BLaER1 (cell line): ENCODE results near the gene TMEM203.

Experiments used
- H3K27ac ChIP-seq: shearing (Covaris generic); formaldehyde crosslinking; 2 replicates; pipeline ENCODE4 v1.8.1; 2022
- H3K27me3 ChIP-seq: shearing (Covaris generic); formaldehyde crosslinking; 2 replicates; pipeline ENCODE4 v1.8.1; 2022
- H3K36me3 ChIP-seq: shearing (Covaris generic); formaldehyde crosslinking; 2 replicates; pipeline ENCODE4 v1.8.1; 2022
- H3K4me1 ChIP-seq: shearing (Covaris generic); formaldehyde crosslinking; 2 replicates; pipeline ENCODE4 v1.8.1; 2022
- H3K4me2 ChIP-seq: shearing (Covaris generic); formaldehyde crosslinking; 2 replicates; pipeline ENCODE4 v1.8.1; 2022
- H3K4me3 ChIP-seq: shearing (Covaris generic); formaldehyde crosslinking; 2 replicates; pipeline ENCODE4 v1.8.1; 2022
- H3K9ac ChIP-seq: shearing (Covaris generic); formaldehyde crosslinking; 2 replicates; pipeline ENCODE4 v1.8.1; 2022
- H3K9me3 ChIP-seq: shearing (Covaris generic); formaldehyde crosslinking; 2 replicates; pipeline ENCODE4 v1.8.1; 2022
- H4K20me1 ChIP-seq: shearing (Covaris generic); formaldehyde crosslinking; 2 replicates; pipeline ENCODE4 v1.8.1; 2022
- Cebpa-rat ChIP-seq: shearing (Covaris generic); IDR thresholded peaks from 2 replicates; pipeline ENCODE4 v1.8.1; 2022

The TMEM203 gene

DNA sequence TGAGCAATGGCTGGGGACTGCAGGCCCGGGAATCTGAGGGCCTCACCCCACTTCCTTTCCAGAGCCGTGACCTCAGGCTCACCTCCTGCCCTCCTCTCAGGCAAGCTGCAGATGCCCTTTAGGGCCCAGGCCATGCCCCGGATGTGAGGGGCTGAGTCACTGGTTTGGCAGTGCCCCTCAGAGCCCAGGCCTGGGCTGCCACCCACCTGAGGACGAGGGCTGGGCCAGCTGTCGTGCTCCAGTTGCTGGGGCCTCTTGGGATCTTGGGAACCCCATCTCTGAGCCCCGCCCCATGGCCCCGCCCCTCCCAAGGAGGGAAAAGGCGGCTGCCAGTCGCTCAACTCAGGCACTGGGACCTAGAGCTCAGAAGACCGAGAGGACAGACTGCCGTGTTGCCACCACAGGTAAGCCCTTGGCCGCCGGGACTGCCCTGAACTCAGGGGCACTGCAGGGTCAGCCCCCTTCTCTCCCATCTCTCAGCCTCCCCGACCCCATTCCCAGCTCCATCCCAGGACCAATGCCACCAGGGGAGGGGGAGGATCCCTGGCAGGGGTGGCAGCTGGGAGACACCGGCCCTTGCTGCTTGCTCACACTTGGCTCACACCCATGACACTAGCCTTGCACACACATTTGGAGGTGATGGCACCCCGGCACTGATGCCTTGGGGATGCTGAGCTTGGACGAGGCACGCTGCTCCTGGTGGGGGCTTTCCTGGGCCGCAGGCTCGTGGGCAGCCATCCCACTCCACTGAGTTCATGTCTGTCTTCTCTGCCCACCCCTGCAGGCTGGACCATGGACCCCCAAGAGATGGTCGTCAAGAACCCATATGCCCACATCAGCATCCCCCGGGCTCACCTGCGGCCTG lies 19.6 kb upstream of the TMEM203 start, which contains the start of gene CYSRT1:
Gene CYSRT1 (plus strand): TSS at position 345 of the 865 bp plus-strand sequence. CDS start 448 bp downstream, at position 793.
- peak within 1 kb of the TSS; percentile 84 for H3K4me3 ChIP-seq
- TF ChIP-seq Cebpa-rat, result no peak
- peak within 1 kb of the TSS; percentile 98 for H3K4me2 ChIP-seq
- H3K27ac ChIP-seq, result peak within 1 kb of the TSS; percentile 91
- H3K4me1 ChIP-seq, result peaks cover 59% of the 10 kb centered on the region
- peaks cover 5% of the 10 kb centered on the region; the same call in 1 of the 2 replicates for H4K20me1 ChIP-seq
- no peaks in the 10 kb centered on the region for H3K9me3 ChIP-seq
- no peaks in the 10 kb centered on the region for H3K27me3 ChIP-seq
- H3K9ac ChIP-seq, result peak within 1 kb of the TSS; percentile 94
- H3K36me3 ChIP-seq, result peaks cover 7% of the 10 kb centered on the region

DNA sequence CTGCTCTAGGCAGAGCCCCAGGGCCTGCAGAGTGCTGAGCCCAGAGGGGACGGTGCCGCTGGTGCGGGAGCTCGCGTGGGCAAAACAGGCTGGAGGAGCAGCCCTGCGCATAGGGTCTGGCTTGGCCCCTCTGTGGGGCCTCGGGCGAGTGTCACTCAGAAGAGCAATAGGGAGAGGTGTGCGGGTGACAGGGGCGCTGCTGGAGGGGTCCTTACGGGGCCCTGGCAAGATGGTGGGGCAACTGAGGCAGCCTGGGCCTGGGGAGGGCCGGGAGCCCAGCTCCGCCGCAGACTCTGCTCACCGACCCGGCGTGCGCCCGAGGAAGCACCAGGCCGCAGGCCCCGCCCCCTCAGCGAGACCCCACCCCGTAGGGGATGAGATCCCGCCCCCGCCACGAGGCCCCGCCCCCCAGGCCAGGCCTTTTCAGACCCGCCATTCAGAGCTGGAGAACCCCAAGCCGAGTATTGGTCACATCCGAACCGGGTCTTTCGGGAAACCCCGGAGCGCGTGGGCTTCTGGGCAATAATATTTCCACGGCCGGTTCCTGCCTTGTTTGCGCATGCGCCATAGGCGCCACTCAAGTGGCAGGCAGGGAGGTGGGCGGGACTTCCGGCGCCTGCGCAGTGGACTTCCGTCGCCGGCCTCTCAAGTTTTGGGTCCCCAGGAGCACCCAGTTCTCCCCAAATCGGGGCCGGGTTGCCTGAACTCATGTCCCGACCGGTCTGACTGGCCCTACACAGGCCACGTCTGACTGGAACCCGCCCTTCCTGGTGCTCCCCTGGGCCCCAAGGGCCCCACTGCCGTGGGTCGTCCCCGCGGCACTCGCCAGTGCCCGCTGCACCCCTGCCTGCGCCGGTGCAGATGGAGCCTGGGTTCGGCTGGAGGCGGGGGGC lies 17.9 kb upstream of the TMEM203 start:
- peaks cover 22% of the 10 kb centered on the region for H3K36me3 ChIP-seq
- no peaks in the 10 kb centered on the region for H3K27me3 ChIP-seq
- H3K4me1 ChIP-seq, result peaks cover 45% of the 10 kb centered on the region
- H3K27ac ChIP-seq, result peak overlapping the region; percentile 91
- peak overlapping the region; percentile 84 for H3K4me3 ChIP-seq
- H4K20me1 ChIP-seq, result peaks cover 8% of the 10 kb centered on the region; the same call in 1 of the 2 replicates
- TF ChIP-seq Cebpa-rat, result no peak
- H3K9ac ChIP-seq, result peak overlapping the region; percentile 94
- peak overlapping the region; percentile 100 for H3K4me2 ChIP-seq
- no peaks in the 10 kb centered on the region for H3K9me3 ChIP-seq

- TF ChIP-seq Cebpa-rat, result no peak
- Histone ChIP-seq H3K27me3 (no peaks in the 10 kb centered on the region), H3K36me3 (peaks cover 28% of the 10 kb centered on the region), H3K4me3 (peak within 1 kb of the TSS; percentile 84), H3K4me1 (peaks cover 48% of the 10 kb centered on the region), H3K9me3 (no peaks in the 10 kb centered on the region), H3K9ac (peak within 1 kb of the TSS; percentile 83), H4K20me1 (peaks cover 8% of the 10 kb centered on the region; the same call in 1 of the 2 replicates), H3K27ac (peak within 1 kb of the TSS; percentile 85), H3K4me2 (peak within 1 kb of the TSS; percentile 100)
Observed at GRCh38 chr9:137222190-137223077, 17.0 kb upstream of the TMEM203 start, which contains the start of gene RNF208. Gene RNF208, minus strand, starts transcription at chr9:137222240. Its CDS starts 1,028 bp downstream, at chr9:137221212.

DNA sequence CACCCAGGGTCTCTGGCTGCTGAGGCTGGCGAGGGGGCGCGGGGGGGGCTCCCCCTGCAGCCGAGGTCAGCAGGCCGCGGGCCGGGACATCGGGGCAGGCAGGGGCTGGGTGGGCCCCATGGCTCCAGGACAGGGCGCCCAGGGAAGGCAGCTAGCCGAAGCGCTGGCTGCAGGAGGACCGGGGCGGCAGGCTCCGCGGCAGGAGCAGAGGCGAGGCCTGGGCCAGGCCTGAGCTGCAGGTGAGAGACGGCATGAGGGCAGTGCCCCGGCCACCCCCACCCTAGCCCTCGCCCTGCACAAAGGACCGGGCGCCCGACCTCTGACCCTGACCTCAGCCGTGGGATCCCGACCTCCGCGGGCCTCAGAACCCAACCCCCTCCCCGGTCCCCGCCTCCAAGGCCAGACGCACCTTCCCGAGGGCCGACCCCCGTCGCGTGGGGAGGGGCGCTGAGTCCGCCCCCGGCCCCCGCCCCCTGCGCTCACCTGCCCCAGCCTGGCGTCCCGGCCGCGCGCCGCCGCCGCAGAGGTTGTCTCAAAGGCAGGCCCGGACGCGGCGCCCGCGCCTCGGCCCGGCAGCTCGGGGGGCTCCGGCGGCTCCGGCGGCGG lies 16.2 kb upstream of the TMEM203 start:
- no peaks in the 10 kb centered on the region for H3K27me3 ChIP-seq
- TF ChIP-seq Cebpa-rat, result no peak
- H3K36me3 ChIP-seq, result peaks cover 30% of the 10 kb centered on the region
- H3K9me3 ChIP-seq, result no peaks in the 10 kb centered on the region
- H3K4me1 ChIP-seq, result peaks cover 51% of the 10 kb centered on the region
- peak overlapping the region; percentile 84 for H3K4me3 ChIP-seq
- H3K27ac ChIP-seq, result peak overlapping the region; percentile 85
- H3K4me2 ChIP-seq, result peak overlapping the region; percentile 100
- H3K9ac ChIP-seq, result peak overlapping the region; percentile 83
- H4K20me1 ChIP-seq, result peaks cover 8% of the 10 kb centered on the region; the same call in 1 of the 2 replicates

DNA sequence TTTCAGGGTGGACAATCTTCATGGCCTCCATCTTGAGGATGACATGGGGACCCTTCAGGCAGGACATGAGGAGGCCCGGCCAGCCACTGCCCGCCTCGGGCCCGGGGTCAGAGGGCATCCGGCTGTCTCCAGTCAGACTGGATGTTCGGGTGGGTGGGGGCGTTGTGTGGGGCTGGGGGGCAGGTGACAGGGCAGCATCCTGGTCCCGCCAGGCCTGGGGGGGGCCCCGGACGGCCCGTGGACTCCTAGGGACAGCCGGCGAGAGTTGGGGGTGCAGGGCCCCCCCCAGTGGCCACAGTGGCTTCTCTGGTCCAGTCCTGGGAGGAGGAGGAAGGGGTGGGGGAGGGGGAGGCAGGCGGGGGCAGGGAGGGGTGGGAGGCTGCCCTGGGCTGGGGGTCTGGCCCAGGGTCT lies 15.7 kb upstream of the TMEM203 start:
- peaks cover 56% of the 10 kb centered on the region for H3K4me1 ChIP-seq
- H3K9me3 ChIP-seq, result no peaks in the 10 kb centered on the region
- H3K9ac ChIP-seq, result no peak overlapping the region
- no peak overlapping the region for H3K27ac ChIP-seq
- H3K27me3 ChIP-seq, result no peaks in the 10 kb centered on the region
- peaks cover 35% of the 10 kb centered on the region for H3K36me3 ChIP-seq
- H4K20me1 ChIP-seq, result peaks cover 8% of the 10 kb centered on the region; the same call in 1 of the 2 replicates
- TF ChIP-seq Cebpa-rat, result no peak
- peak overlapping the region; percentile 100 for H3K4me2 ChIP-seq
- peak overlapping the region; percentile 84 for H3K4me3 ChIP-seq

DNA sequence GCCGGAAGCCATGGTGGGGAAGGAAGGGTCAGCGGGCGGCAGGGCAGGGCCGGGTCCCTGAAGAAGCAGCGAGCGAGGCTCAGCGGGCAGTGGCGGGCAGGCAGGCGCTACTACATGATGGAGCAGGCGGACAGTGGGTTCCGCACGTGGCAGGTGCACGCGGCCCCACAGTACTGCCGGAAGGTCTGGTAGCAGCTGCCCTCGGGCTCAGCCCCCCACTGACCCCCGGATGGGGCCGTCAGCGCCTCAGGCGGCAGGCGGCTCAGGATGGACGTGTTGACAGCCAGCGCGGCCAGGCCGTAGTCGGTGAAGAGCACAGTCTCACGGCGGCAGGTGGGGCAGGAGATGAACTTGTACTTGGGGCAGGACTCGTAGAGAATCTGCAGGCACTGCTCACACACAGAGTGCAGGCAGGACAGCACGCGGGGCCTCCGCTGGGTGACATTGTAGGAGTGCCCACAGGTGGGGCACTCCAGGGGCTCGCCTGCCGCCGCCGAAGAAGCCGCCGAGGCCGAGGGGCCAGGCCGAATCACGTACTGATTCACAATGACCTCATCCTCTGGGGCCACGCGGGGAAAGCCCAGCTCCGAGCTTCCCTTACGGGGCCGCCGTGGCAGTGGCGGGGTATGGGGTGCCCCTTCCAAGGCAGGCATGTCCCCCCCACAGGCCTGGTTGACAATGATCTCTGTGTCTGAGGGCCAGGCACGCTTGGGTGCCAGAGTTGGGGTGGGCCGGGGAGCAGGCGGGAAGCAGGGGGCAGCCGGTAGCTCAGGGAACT lies 15.1 kb upstream of the TMEM203 start:
- no peak overlapping the region for H3K9ac ChIP-seq
- H3K27ac ChIP-seq, result no peak overlapping the region
- peaks cover 41% of the 10 kb centered on the region for H3K36me3 ChIP-seq
- no peak overlapping the region for H3K4me3 ChIP-seq
- H3K27me3 ChIP-seq, result no peaks in the 10 kb centered on the region
- H3K4me2 ChIP-seq, result no peak overlapping the region
- H3K9me3 ChIP-seq, result no peaks in the 10 kb centered on the region
- H3K4me1 ChIP-seq, result peaks cover 52% of the 10 kb centered on the region
- TF ChIP-seq Cebpa-rat, result no peak
- peaks cover 8% of the 10 kb centered on the region; the same call in 1 of the 2 replicates for H4K20me1 ChIP-seq

GRCh38 chr9:137219757-137220316 lies 14.4 kb upstream of the TMEM203 start:
- no peak overlapping the region for H3K27ac ChIP-seq
- no peaks in the 10 kb centered on the region for H3K27me3 ChIP-seq
- peaks cover 47% of the 10 kb centered on the region for H3K36me3 ChIP-seq
- H4K20me1 ChIP-seq, result peaks cover 8% of the 10 kb centered on the region; the same call in 1 of the 2 replicates
- peaks cover 45% of the 10 kb centered on the region for H3K4me1 ChIP-seq
- no peaks in the 10 kb centered on the region for H3K9me3 ChIP-seq
- 0 out of 2 replicates have a peak overlapping the region, but pooled peaks have one; percentile 34 for H3K9ac ChIP-seq
- TF ChIP-seq Cebpa-rat, result no peak
- no peak overlapping the region for H3K4me2 ChIP-seq
- H3K4me3 ChIP-seq, result no peak overlapping the region
